ENCODE measurements around the gene ADCY10. TPM values are rescaled to one million over a fixed set of nuclear protein-coding genes. Genes with fewer than 3 reads are reported as not detected.
"Not testable (repeated sequence)": the region's sequence is repeated elsewhere in the genome, so short reads cannot be mapped to it uniquely, and the experiment has no call there.

Gene ADCY10
- total RNA-seq, 1 donor from 2014 or later = 0.06 TPM

DNA sequence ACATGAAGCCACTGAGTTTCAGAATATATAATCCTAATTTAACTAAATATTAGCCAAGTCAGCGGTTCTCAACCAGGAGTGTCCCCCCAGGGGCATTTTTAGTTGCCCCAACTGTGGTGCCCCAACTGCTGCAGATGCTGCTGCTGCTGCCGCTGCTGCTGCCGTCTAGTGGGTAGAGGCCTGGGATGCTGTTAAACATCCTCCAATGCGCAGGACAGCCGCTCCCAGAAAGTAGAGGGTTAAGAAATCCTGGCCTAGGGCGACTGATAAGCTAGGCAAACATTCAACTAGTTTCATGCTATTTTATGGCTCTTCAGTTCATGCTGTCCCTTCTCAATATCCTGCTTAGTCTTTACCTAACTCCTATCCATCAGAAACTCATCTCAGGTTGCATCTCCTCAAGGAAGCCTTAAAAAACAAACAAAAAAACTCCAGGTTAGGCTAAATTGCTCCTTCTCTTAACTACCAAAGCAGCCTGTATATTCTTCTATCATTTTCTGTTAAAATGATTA lies 12.6 kb upstream of the ADCY10 start:
- no peak for DNase-seq (ENCODE audit: extremely low read depth, low read depth, low spot score)

DNA sequence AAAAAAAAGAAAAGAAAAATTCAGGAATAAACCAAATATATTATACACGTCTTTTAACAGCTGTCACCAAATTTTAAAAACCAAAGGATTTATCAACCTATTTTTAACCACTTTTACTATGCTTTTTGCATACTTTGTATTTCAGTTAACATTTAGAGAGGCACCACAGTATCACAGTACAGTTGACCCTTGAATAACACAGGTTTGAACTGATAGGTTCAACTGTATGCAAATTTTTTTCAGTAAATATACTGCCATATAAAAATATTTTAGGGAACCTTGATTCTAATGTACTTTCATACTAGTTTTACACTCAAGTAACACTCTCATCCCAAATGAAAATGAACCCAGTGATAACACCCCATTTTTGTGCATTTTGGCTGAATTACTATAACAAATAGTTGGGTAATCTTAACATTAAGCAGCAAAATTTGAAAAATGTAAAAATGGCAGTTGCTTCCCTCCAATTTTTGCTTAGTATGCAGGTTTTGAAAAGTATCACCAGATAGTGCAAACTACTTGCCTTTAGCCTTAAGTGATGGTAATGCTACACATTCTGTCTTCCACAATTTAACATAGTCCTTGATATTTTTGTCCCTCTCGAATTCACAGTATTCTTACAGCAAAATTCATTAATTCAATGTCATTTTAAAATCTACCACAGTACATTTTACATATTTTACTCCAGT lies 10.8 kb upstream of the ADCY10 start:
- no peak for DNase-seq (ENCODE audit: extremely low read depth, low read depth, low spot score)

GRCh38 chr1:167924102-167924501 lies 10.2 kb upstream of the ADCY10 start:
- DNase-seq (ENCODE audit: extremely low read depth, low read depth, low spot score) = no peak

DNA sequence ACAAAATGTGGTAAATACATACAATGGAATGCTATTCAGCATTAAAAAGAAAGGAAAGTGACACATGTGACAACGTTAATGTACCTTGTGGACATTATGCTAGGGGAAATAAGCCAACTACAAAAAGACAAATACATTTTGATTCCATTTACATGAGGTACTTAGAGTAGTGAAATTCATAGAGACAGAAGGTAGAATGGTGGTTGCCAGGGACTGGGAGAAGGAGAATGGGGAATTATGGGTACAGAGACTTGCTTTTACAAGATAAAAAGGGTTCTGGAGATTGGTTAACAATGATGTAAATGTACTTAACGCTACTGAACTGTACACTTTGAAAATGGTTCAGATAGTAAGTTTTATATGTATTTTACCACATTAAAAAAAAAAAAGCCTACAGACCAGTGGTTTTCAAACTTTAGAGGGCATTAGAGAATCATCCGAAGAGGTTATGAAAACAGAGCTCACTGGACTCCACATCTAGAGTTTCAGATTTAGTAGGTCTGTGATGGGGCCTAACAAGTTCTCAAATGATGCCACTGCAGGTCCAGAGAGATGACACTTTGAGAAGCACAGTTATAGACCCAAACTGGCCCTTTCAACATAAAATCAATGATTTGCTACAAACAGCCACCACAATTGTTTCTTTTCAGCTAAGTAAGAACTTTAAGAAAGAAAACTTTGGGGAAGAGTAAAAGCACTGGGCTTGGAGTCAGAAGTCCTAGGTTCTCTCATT lies 9.6 kb upstream of the ADCY10 start:
- DNase-seq (ENCODE audit: extremely low read depth, low read depth, low spot score) = no peak

- DNase-seq (ENCODE audit: extremely low read depth, low read depth, low spot score) = no peak
These were observed 8.7 kb upstream of the ADCY10 start for GRCh38 chr1:167922611-167923074.

DNA sequence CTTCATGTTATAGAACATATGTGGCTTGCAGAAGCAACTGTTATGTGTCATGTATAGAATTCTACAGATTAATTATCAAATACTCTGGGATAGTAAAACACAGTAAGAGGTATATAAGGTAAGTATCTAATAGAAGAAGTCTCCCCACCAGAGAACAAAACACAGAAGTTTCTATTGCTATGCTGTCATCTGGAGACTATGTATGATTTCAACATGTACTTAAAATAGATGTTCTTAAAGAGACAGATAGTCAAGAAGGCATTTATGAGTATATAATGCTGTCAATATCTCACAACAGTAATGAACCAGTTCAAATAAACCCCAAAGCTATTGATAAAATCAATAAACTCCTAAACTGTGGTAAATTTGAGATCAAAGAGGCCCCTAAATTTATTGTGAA lies 8.1 kb upstream of the ADCY10 start:
- no peak for DNase-seq (ENCODE audit: extremely low read depth, low read depth, low spot score)

DNA sequence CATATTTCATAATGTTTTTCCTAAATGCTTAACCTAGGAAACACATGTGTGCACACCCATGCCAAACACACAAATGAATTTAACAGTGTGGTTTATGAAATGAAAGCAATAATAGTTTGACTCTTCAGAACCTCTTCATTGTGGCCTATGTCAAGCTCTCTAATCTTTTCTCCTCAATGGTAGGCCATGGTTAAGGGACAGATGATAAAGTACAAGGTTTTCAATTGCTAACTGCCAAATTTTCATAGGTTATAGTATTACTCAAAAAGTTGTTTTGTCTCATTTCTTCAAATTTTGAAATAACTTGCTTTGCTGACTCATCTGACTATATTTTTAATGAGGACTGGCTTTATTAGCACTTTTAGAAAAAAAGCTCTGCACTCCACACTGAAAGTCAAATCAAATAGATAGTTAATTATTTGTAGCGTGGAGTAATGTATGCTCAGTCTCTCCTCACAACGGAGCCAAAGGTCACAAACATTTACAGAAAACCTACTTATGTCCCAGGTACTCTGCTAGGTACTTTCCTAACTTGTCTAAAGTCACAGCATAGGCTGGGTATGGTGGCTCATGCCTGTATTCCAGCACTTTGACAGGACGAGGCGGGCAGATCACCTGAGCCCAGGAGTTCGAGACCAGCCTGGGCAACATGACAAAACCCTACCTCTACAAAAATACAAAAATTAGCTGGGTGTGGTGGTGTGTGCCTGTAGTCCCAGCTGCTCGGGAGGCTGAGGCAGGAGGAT lies 3.0 kb upstream of the ADCY10 start:
- DNase-seq (ENCODE audit: extremely low read depth, low read depth, low spot score) = no peak

- DNase-seq (ENCODE audit: extremely low read depth, low read depth, low spot score) = no peak
These were observed 1.6 kb upstream of the ADCY10 start for GRCh38 chr1:167915569-167915968.

- no peak for DNase-seq (ENCODE audit: extremely low read depth, low read depth, low spot score)
These were observed 1.6 kb downstream of the ADCY10 start for GRCh38 chr1:167912294-167912693.

GRCh38 chr1:167911413-167911812 lies 2.5 kb downstream of the ADCY10 start:
- DNase-seq (ENCODE audit: extremely low read depth, low read depth, low spot score) = no peak

- DNase-seq (ENCODE audit: extremely low read depth, low read depth, low spot score) = no peak
These were observed 3.4 kb downstream of the ADCY10 start for GRCh38 chr1:167910530-167910929.

GRCh38 chr1:167909691-167910180 lies 4.2 kb downstream of the ADCY10 start:
- DNase-seq (ENCODE audit: extremely low read depth, low read depth, low spot score) = no peak

- DNase-seq (ENCODE audit: extremely low read depth, low read depth, low spot score) = no peak
These were observed 8.3 kb downstream of the ADCY10 start for GRCh38 chr1:167905671-167906070.

DNA sequence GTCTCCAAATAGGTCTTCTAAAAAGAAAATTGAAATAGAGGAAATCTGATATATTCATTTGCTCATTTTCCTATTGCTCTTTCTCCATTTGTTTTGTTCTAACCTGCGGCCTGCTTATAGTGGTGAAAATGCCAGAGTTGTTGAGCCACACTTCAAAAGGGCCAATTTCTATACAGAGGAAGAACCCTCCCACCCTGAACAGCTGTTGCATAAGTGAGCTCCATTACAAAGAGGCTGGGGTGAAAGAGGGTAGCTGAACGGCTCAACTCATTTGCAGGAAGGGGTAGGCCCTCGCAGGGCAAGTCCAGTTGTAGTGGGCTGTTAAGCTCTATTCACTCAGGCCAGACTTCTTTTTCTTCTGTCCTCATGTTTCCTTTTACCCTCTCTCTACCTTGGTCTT lies 8.8 kb downstream of the ADCY10 start:
- DNase-seq (ENCODE audit: extremely low read depth, low read depth, low spot score) = no peak

DNA sequence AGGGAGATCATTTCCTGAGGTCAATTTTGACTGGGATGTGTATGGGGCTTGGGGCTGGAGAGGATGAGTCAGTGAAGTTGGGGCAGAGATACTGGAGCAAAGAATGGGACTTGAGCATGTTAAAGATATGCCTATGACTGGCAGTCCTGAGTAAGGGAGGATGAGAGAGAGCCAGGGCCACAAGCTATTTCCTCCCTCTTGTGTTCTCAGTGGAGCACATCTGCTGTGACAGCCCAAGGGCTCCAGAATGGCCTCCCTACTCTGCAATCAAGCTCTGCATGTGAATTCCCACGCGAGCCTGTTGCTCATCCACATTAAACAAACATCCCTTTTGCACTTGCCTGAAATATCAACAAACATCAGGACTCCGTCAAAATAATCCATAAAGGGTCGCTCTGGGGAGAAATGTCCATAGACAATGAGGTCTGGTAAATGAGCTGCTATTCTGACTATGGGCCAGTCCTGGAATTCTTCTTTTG lies 9.2 kb downstream of the ADCY10 start:
- no peak for DNase-seq (ENCODE audit: extremely low read depth, low read depth, low spot score)

DNA sequence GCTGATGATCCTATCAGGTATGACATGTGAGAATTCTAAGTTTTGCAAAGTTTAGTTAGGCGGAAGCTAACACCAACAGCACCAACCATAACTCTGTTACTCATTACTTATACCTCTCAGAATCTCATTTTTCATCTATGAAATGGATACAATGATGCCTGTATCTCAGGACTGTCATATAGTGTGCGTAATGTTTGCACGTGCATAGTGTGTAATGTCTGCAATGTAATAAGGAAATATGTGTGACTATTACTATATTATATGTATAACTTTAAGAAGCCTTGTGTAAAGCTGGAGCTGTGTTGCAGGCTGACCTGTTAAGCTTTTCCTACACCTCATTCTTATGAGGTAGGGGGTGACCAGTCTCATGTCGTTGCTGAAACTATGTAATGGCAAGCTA lies 13.0 kb downstream of the ADCY10 start:
- no peak for DNase-seq (ENCODE audit: extremely low read depth, low read depth, low spot score)

- DNase-seq (ENCODE audit: extremely low read depth, low read depth, low spot score) = no peak
These were observed 14.7 kb downstream of the ADCY10 start for GRCh38 chr1:167899253-167899681.

- no peak for DNase-seq (ENCODE audit: extremely low read depth, low read depth, low spot score)
These were observed 15.2 kb downstream of the ADCY10 start for GRCh38 chr1:167898578-167899222.

- no peak for DNase-seq (ENCODE audit: extremely low read depth, low read depth, low spot score)
These were observed 20.1 kb downstream of the ADCY10 start for GRCh38 chr1:167893798-167894197.

DNA sequence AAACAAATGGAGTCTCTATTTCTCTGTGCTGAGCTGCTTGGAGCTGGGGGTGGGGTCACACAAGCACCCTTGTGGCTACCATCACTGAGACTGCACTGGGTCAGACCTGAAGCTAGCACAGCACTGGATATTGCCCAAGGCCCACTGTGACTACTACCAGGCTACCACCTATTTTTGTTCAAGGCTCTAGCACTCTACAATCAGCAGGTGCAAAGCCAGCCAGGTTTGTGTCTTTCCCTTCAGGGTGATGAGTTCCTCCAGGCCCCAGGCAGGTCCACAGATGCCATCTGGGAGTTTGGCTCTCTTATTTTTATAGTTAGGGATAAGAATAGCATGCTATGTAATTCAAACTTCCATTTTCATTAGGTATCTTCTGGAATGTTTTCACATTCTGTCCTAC lies 23.5 kb downstream of the ADCY10 start:
- DNase-seq (ENCODE audit: extremely low read depth, low read depth, low spot score) = no peak

GRCh38 chr1:167887187-167887586 lies 26.7 kb downstream of the ADCY10 start:
- not testable (repeated sequence) for DNase-seq (ENCODE audit: extremely low read depth, low read depth, low spot score)

Measured in glomerular endothelial cell (primary cell).